OCI-M1 (cell line): ENCODE results near the gene PRPF19.

Experiments
- DNase-seq: peaks from one replicate; lab custom pipeline; 2025; lab: John Stamatoyannopoulos, UW

Gene PRPF19

GRCh38 chr11:60874421-60875365, 31.7 kb downstream of the PRPF19 start:
- DNase-seq, result no peak

GRCh38 chr11:60873533-60873932, 32.9 kb downstream of the PRPF19 start:
- no peak for DNase-seq

GRCh38 chr11:60872961-60873524, 33.3 kb downstream of the PRPF19 start:
- DNase-seq, result no peak

GRCh38 chr11:60872124-60872960, 34.0 kb downstream of the PRPF19 start:
- DNase-seq, result peak; percentile 10

- DNase-seq, result no peak
Measured at GRCh38 chr11:60871378-60872061, 34.9 kb downstream of the PRPF19 start.

GRCh38 chr11:60870733-60871377, 35.5 kb downstream of the PRPF19 start:
- no peak for DNase-seq

GRCh38 chr11:60870276-60870675, 36.1 kb downstream of the PRPF19 start:
- no peak for DNase-seq

- no peak for DNase-seq
Measured at GRCh38 chr11:60869451-60869825, 36.9 kb downstream of the PRPF19 start.

- no peak for DNase-seq
Measured at GRCh38 chr11:60868682-60869450, 37.5 kb downstream of the PRPF19 start.

- DNase-seq, result no peak
Measured at GRCh38 chr11:60867871-60868681, 38.3 kb downstream of the PRPF19 start.

GRCh38 chr11:60866911-60867870, 39.2 kb downstream of the PRPF19 start, which contains the start of gene ZP1:
ZP1 (plus strand) TSS chr11:60867542; CDS start chr11:60867562, 20 bp downstream.
- DNase-seq, result no peak

GRCh38 chr11:60864856-60865513, 41.4 kb downstream of the PRPF19 start:
- DNase-seq, result no peak

- DNase-seq, result peak; percentile 82
Measured at GRCh38 chr11:60863550-60864521, 42.5 kb downstream of the PRPF19 start.

- no peak for DNase-seq
Measured at GRCh38 chr11:60862171-60862570, 44.2 kb downstream of the PRPF19 start.

- DNase-seq, result no peak
Measured at GRCh38 chr11:60860943-60861342, 45.4 kb downstream of the PRPF19 start.

GRCh38 chr11:60859616-60860250, 46.7 kb downstream of the PRPF19 start:
- no peak for DNase-seq
